ENCODE measurements around the gene ASAH2B.

- no peak for TF ChIP-seq CTCF (IDR thresholded peaks at IDR 0.05)
- no peak for TF ChIP-seq POLR2A (IDR thresholded peaks at IDR 0.05)
These were observed 54.8 kb downstream of the ASAH2B start for GRCh38 chr10:50794490-50794889.

Data from Peyer's patch (tissue), 4 donors.